NCI-H446 (cell line): ENCODE measurements around the gene LY6G6C.

Experiments
- DNase-seq, 2 experiments: peaks; one replicate each; lab custom pipeline; 2025; lab: John Stamatoyannopoulos, UW

Gene LY6G6C

DNA sequence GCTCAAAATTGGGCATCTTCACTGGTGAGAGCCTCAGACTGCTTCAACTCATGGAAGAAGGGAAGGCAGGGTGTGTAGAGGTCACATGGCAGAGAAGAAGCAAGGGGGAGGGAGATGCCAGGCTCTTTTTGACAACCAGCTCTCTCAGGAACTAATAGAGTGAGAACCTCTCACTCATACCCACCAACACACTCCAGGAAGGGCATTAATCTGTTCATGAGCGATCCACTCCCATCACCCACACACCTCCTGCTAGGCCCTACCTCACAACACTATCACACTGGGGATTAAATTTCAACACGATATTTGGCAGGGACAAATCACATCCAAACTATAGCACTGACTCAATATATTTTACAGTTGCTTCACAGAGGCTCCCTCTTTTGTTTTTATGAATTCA is 20.3 kb upstream of the LY6G6C start:
- DNase-seq: no peak

- DNase-seq: no peak
Observed at GRCh38 chr6:31740397-31741223, 19.1 kb upstream of the LY6G6C start.

DNA sequence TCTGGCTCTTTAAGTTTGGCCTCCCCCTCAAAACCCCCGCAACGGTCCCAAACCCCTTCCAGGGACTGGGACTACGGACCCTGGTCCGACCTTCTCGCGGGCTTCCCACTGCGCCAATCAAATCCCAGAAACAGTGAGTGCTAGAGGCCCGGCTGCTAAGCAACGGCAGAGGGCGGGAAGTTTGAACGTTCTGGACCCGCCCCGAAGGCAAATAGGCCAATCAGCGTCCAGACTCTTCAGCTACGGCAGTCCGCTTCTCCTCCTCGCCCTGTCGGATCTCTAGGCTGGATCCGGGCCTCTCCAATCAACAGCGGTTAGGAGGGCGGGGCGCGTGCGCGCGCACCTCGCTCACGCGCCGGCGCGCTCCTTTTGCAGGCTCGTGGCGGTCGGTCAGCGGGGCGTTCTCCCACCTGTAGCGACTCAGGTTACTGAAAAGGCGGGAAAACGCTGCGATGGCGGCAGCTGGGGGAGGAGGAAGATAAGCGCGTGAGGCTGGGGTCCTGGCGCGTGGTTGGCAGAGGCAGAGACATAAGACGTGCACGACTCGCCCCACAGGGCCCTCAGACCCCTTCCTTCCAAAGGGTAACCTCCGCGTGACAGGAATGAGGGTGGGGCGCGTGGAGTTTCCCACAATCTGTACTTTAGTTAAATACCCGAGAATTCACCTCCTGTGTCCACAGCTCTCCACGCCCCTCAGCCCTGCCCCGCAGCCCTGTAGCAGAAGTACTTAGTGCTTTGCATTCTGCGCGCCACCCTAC is 18.3 kb upstream of the LY6G6C start, which contains the start of gene MSH5:
TSS of gene MSH5 (plus strand) at position 367 of the 758 bp plus-strand sequence. CDS start 462 bp downstream, outside the sequence.
- peak; percentile 98 to 99 for DNase-seq

GRCh38 chr6:31737991-31738979 is 16.7 kb upstream of the LY6G6C start:
- no peak for DNase-seq

- DNase-seq: no peak
Observed at GRCh38 chr6:31737315-31737990, 15.9 kb upstream of the LY6G6C start.

DNA sequence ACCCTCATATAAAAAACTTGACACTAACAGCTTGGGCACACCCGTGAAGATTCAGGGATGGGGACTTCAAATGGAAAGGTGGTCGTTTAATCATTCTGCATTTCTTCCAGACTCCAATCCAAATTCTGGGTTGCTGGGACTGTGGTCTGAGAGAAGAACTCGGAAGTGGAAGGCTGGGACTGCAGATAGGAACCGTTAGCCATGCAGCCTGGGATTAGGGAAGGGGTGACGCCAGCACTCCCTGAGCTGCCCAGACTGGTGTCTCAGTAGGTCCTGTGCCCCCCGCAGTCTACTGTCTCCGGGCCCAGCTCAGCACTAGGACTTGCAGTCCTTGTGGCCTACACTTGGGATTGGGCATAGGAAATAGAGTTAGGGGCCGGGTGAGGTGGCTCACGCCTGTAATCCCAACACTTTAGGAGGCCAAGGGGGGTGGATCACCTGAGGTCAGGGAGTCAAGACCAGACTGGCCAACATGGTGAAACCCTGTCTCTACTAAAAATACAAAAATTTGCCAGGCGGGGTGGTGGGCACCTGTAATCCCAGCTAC is 15.3 kb upstream of the LY6G6C start:
- DNase-seq: no peak

DNA sequence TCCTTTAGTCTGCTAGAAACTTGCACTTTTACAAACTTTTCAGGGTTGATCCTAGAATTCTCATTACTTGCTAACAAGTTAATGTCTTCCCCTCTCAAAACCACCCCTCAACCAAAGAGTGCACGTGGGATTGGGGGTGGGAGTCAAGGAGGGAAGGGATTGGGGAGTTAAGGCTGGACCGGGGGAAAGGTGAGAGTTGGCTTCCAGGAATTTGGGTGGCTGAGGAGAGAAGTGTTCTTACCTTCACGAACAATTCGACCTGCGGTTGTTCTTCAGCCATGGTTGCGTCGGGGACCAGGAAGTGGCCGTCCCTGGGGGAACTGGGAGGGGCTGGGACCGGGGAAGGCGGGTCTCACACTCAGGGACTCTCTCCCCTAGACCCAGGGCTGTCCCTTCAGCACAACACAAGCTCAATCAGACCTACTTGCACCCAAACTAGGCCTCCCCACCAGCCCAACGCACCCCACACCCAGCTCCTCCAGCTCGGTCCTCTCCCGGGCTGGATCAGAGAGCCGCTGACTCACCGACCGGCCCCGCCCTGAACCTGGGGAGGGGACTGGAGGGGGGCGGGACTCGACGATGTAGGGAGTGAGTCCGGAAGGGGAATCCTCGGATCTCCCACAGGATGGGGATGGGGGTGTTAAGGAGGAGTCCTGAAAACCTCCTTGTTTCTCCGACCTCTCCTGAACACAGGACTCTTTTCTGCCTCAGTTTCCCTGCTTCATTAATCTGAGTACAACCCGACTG is 14.6 kb upstream of the LY6G6C start, which contains the start of gene CLIC1:
TSS of gene CLIC1 (minus strand) at position 510 of the 747 bp plus-strand sequence. CDS start at position 280, 230 bp downstream.
- peak; percentile 53 to 78 for DNase-seq

- no peak for DNase-seq
Observed at GRCh38 chr6:31734821-31735406, 13.4 kb upstream of the LY6G6C start.

DNA sequence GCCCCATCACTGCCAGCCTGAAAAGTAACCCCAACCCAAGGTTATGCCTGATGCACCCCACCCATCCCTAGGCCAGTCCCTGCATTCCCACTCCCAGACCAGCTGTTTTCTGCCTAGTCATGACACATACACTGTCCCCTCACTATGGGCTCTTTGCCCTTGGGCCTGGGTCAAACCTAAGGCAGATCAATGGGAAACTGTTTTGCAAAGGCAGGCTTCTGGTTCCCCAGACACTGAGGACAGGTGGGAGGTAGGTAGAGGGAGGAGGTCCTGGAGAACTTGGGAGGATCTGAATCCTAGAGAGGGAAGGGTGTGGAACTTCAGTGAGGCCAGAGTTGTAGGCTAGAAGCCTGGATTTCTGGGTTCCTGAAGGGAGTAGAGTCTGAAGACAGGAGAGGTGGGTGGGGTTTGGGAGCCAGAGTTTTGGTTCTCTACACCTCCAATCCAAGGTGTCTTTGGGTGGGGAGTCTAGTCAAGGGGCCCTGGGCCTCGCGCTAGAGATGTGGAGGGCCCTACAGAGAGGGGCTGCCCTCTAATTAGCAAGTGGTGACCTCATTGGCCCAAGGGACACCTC is 12.8 kb upstream of the LY6G6C start:
- DNase-seq: no peak

DNA sequence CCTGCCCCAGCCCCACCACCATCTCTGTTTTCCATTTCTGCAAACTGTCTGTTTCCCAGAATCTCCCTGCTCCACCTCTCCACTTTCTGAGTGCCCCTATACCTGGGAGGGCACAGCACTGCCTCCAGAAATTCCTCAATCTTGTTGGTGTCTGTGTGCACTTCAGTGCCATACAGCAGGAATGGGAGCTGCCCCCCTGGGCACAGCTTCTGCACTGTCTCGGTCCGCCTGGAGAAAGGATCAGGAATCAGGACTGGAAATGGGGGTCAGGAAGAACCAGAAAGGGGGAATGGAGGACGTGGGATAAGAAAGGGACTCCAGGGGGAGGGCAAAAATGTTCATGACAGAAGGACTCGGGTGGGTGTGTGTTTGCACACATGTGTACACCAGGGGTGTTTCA is 12.2 kb upstream of the LY6G6C start:
- DNase-seq: no peak

GRCh38 chr6:31732029-31732428 is 10.5 kb upstream of the LY6G6C start:
- DNase-seq: no peak

GRCh38 chr6:31730631-31731086 is 9.1 kb upstream of the LY6G6C start:
- DNase-seq: no peak

GRCh38 chr6:31729979-31730630 is 8.6 kb upstream of the LY6G6C start:
- peak; percentile 75 to 80 for DNase-seq

DNA sequence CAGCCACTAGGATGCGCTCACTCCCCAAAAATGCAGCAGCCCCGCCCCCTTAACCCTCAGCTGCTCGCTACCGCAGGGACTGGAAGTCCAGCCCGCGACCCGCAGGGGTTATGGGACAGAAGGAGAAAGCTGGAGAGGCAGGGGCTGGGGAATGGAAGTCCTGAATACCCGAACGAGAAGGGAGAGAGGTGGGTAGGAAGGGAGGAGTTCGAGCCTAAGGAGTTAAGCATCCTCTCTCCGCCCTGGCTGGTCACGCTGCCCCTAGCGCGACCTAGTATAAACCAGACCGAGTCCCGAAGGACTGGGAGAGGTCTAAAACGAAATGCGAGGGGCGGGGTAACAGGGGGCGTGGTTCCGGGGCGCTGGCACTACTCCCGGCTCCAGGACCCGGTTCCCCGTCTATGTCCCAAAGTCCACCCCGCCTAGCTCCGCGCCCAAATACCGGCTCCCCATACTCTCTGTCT is 8.0 kb upstream of the LY6G6C start:
- DNase-seq: peak; percentile 25 to 68

DNA sequence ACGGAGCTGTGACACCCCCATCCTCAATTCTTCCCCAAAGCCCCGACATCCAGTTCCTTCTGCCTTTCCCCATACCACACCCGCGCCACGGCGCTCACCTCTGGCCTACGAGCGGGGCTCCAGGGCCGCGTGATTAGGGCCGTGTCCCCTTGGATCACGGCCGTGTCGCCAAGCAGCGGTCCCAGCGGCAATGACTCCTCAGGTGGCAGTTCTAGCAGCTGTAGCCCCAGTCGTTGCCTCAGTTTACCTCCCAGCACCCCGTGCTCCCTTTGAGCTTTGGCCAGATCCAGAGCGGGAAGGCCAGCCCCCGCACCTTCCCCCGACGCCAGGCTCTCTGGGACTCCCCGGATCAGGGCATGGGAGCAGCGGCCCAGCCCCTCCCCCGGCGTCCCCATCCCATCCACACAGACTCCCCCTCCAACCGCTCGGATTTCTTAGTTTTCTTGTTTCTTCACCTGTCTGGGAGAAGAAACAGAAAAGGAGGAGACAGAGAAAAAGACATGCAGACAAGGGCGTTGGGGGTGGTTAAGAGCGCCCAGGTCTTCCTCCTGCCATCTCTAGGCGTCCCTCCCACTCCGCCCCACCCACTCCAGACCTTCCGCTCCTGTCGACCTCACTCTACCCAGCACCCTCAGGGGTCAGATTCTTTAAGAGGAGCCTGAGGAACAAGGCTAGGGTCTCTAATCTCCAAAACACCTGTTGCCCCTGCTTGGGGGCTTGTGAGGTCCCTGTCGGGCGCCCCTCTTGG is 7.4 kb upstream of the LY6G6C start, which contains the start of gene DDAH2:
TSS of gene DDAH2 (minus strand) at position 533 of the 748 bp plus-strand sequence. CDS start at position 395, 138 bp downstream.
- no peak for DNase-seq

GRCh38 chr6:31727717-31728671 is 6.4 kb upstream of the LY6G6C start:
- DNase-seq: no peak
